EH (cell line): ENCODE data around the gene UNC79.
"Not testable (repeated sequence)": the region's sequence is repeated elsewhere in the genome, so short reads cannot be mapped to it uniquely, and the experiment has no call there.

ENCODE experiments used
- DNase-seq: peaks from one replicate; pipeline ENCODE4 v3.0.0-alpha.2; 2015; ENCODE audit warnings: low read depth

Gene UNC79

DNA sequence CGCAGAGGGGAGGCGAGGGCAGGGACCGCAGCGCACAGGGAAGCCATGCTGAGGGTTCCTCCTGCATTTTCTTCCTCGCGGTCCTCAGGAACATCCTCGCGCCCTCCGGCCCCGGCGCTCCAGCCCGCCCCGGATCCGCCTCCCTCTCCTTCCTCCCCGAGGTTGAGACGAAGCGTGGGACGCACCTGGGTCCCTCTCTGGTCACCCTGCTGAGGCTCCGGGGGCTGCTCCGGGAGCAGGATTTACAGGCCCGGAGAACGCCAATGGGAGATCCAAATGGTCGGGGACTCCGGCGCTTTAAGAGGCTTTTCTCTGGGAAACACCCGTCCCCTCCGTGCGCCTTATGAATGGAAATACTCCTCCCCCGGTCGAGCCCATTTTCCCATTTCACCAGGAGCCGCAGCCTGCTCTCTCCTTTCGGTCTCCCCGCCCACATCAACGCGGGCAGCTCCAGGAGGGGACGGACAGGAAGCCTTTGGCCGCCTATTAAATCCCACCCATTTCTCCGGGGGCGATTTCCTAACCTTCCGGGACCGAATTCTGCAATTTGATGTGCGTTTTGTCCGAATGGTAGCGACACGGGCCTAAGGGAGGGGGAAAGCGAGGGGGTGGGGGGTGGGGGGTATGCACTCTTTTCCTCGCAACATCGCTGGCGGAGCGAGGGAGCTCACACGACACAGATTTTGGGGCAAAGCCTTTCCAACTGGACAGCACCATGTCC is at the start of gene UNC79:
Gene UNC79, plus strand, starts transcription at position 625 of the 721 bp plus-strand sequence. Its CDS starts 91 bp downstream, at position 716.
- DNase-seq: no peak

- DNase-seq: no peak
Observed at GRCh38 chr14:93381644-93382043, 49.1 kb upstream of the UNC79 start.

- not testable (repeated sequence) for DNase-seq
Observed at GRCh38 chr14:93384256-93384655, 46.5 kb upstream of the UNC79 start.

DNA sequence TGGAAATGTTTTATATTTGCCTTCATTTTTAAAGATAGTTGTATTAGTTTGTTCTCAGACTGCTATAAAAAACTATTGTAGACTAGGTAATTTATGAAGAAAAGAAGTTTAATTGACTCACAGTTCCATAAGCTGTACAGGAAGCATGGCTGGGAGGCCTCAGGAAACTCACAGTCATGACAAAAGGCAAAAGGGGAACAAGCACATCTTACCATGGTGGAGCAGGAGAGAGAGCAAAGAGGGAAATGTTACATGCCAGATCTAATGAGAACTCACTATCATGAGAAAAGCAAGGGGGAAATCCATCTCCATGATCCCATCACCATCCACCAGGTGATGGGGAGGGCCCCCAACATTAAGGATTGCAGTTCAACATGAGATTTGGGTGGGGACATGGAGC is 35.5 kb upstream of the UNC79 start:
- no peak for DNase-seq

DNA sequence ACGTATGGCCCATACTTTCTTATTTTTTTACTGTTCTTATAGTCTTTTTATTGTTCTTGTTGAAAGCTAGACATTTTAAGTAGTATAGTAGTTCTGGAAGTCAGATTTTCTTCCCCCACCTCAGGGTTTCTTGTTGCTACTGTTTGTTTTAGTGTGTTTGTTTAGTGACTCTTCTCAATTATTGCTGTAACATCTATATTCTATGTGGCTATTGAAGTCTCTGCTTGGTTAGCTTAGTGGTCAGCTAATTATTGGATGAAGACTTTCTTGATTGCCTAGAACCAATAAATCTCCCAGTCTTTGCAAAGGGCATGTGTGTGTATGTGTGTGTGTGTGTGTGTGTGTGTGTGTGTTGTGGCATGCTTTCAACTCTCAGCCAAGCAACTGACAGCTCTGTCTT is 34.3 kb upstream of the UNC79 start:
- no peak for DNase-seq

DNA sequence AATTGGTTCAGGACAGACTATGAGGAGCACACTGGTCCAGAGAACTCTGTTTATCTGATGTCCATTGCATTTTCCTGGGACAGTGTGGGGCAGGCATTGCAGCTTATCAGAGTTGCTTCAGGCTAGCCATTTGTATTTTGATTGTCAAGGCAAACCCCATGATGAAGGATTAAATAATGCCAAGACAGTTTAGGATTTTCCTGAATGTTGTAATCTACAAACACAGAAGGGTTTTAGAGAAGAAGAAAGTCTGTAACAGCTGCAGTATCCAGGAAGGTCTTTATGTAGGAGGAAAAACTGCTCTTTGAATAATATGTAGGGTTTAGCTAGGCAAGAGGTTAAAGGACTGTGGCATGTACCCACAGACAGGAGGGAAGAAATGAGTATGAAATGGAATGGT is 32.2 kb upstream of the UNC79 start:
- no peak for DNase-seq

DNA sequence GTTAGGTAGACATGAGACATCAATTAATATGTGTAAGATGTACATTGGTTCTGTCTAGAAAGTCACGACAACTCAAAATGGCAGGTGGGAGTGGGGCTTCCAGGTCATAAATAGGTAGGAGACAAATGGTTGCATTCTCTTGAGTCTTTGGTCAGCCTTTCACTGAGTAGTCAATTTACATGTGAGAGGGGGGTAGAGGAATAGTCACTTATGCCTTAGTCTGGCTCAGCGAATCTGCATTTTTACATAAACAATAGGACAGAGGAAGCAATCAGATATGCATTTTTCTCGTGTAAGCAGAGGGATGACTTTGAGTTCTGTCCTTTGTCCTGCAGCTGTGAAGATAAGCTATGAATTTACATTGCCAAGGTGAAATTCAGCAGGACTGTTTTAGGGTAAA is 27.8 kb upstream of the UNC79 start:
- no peak for DNase-seq

DNA sequence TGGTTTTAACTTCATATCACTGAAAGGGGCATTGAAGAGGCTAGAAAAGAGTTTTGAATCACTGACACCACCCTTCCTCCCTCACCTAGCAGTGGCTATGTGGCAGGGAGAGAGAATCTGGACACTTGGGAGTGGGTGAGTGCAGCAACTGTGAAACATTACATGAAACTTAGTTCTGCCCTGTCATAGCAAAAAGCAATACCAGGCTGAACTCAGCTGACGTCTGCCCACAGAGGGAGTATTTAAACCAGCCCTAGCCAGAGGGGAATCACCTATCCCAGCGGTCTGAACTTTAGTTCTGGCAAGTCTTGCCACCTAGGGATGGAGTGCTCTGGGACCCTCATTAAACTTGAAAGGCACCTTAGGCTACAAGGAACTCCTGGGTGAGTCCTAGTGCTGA is 20.7 kb upstream of the UNC79 start:
- DNase-seq: no peak

- no peak for DNase-seq
Observed at GRCh38 chr14:93410893-93411292, 19.8 kb upstream of the UNC79 start.

DNA sequence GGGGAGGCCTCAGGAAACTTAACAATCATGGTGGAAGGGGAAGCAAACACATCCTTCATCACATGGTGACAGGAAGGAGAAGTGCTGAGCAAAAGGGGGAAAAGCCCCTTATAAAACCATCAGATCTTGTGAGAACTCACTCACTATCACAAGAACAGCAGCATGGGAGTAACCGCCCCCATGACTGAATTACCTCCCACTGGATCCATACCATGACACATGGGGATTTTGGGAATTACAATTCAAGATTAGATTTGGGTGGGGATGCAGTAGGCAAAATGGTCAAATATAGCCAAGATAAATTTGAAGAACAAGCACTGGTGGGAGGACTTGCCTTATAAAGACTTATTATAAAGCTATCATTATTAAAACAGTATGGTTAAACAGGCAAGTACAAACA is 5.6 kb upstream of the UNC79 start:
- DNase-seq: not testable (repeated sequence)

DNA sequence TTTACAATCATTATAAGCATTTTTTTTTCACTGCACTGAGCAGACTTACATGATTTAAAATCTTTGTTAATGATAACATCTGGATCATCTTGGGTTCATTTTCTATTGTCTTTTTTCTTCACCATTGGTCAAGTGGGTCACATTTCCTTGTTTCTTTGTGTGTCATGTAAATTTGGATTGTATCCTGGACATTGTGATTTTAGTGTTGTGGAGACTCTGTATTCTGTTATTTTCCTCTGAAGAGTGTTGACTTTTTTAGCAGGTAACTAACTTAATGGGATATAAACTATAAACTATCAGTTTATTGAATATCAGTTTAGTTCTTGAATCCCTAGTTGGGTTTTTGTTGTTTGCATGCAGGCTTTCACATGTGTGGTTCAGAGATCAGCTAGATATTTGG is 4.0 kb upstream of the UNC79 start:
- DNase-seq: no peak

DNA sequence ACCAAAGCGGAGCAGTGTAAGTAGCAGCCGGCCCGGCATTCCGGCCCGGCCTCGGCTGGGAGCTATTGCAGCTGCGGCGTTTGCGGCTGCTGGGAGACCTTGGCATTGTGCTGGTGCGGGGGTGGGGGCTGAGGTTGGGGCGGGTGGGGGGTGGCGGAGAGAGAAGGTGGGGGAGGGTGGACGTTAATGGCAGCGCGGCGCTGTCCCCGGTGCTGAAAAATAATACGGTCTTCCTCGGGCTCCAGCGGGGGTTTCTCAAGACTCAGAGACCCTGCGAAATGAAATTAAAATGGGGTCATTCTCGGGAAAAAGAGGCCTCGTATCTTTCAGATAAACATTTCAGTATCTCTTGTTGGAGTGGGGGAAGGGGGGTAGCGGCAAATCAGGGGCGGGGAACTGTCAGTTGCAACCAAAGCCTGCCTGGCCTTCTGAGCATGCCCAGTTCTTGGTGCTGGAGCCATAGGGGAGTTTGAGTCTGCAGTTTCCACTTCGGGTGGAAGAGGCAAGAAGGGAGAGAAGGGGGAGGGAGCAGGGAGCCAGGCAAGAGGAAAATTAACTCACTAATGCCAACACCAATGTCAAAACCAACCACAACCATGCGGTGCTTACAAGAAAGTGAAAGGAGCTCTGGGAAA is 414 bp downstream of the UNC79 start:
- peak; percentile 0 for DNase-seq

DNA sequence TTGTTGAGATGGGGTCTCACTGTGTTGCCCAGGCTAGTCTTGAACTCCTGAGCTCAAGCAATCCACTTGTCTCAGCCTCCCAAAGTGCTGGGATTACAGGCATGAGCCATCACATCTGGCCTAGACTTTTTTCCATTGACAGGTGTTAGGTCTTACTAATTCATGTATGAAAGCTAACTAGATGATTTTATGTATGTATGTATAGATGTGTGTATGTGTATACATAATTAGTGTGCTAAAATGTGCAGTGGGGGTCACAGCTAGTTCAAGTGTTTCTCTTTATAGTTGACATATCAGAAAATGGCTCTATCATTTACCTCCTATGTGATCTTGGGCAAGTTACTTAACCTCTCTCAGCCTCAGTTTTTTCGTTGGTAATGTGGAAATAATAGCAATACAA is 23.5 kb downstream of the UNC79 start:
- no peak for DNase-seq

DNA sequence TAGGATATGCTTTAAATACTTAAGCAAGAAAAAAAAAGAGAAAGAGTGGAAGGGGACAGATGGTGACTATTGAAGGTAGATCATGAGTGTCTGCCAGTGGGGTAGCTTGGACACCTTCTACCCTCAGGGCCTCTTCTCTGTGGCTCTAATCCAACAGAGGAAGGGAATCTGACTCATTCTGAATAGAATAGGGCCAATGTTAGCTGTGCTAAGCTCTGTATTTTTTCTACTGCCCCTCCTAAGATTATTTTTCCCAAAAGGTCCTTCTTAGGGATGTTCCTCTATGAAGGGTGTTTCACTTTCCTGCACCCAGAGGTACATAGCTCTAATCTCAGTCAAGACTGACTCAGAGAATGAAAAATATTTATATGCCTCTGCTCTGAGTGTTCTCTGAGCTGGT is 25.6 kb downstream of the UNC79 start:
- DNase-seq: no peak

GRCh38 chr14:93458234-93458633 is 27.5 kb downstream of the UNC79 start:
- no peak for DNase-seq

- no peak for DNase-seq
Observed at GRCh38 chr14:93462479-93462878, 31.7 kb downstream of the UNC79 start.

- DNase-seq: no peak
Observed at GRCh38 chr14:93464271-93464670, 33.5 kb downstream of the UNC79 start.

DNA sequence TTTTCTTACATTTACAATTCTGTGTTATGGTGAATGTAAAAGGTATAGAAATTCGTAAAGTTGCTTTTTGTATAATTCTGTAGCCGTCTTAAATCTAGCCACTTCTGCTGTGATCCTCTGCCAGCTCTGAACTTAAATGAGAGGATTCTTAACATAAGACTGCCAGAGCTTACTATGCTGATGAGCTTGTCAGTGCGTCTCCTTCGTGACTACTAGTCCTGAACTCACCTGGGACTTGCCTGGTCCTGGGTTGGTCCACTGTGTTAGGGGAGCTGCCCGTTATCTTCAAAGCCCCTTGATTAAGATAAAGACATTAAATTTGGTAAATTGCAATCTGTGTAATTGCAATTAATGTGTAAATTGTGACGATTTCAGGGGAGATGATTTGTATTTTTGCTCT is 44.7 kb downstream of the UNC79 start:
- DNase-seq: no peak

DNA sequence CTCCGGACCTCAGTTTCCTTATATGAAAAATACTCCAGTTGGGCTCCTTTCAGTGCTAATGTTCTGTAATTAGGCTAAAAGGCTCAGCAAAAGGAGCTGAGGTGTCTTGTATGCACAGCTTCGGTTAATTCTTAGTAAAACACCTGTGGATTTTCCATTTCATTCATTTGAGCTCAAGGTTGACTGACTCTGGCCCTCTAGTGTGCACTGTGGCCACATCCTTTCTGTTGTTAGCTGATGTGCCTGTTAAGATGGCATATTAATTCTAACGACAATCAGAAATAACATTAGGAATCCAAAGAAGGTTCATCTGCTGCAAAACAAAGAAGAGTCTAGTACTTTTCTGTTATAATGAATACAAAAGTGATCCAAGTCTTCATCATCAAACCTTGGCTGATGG is 45.6 kb downstream of the UNC79 start:
- DNase-seq: no peak

- DNase-seq: not testable (repeated sequence)
Observed at GRCh38 chr14:93479074-93479473, 48.3 kb downstream of the UNC79 start.

DNA sequence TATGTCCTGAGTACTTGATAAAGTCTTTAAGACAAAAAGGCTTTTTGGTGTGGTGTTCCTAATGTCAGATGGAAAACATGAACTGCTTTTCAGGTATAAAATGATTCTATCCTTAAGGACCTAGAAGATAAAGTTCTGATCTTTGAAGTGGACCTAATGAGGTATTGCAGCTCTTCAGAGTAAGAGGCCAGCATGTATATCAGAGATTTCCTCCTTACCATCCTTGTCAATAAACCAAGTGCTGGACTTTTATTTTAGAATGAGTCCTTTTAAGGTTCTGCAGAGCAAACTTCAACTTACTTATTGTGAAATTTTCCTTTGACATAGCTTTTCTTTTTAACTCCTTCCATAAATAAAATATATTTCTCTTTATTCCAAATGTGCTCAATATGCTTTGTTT is 50.1 kb downstream of the UNC79 start:
- DNase-seq: no peak

- DNase-seq: no peak
Observed at GRCh38 chr14:93481758-93482157, 51.0 kb downstream of the UNC79 start.

DNA sequence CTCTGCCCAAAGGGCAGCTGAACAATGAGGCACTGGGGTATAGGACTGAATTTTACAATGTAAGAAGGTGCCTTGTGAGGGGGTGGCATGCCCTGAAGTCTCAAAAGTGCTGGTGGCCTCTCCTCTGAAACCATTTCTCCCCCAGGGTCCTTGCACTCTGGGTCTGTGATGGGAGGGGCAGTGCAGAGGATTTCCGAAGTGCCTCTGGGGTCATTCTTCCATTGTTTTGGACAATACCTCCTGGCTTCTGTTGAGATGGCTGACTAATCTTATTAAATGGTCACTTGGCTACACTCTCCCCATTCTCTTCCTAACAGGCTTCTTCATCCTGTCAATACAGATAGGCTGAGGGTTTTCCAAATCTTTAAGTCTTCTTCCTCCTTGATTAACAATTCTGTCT is 59.3 kb downstream of the UNC79 start:
- no peak for DNase-seq

DNA sequence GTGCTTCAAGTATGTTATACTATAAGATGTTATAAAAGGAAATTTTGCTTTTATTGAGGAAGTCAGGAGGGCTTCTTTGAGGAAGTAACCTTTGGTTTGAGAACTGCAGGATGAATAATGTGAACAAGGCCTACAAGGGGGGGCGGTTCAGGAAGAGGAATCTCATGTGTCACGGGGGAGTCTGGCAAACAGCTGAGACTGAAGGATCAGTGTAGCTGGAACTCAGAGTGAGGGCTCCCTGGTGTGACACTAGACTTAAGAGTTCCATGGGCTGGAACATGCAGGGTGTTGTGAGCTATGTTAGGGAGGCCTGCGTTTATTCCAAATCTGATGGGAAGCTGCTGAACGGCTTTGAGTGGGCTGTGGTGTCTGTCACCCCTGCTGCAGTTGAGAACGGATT is 62.3 kb downstream of the UNC79 start:
- DNase-seq: no peak
